ENCODE measurements around the gene MAFF. TPM values are rescaled to one million over a fixed set of nuclear protein-coding genes. Genes with fewer than 3 reads are reported as not detected.
"Not testable (repeated sequence)": the region's sequence is repeated elsewhere in the genome, so short reads cannot be mapped to it uniquely, and the experiment has no call there.

The MAFF gene
- total RNA-seq, 1 donor from 2014 or later = 1.8 TPM

- no peaks in the 10 kb centered on the region for H3K36me3 Mint-ChIP-seq (ENCODE audit: unreplicated experiment)
- no peak for DNase-seq
- no peak overlapping the region for H3K27ac Mint-ChIP-seq (ENCODE audit: unreplicated experiment)
These were observed 29.1 kb downstream of the MAFF start for GRCh38 chr22:38230916-38231315.

DNA sequence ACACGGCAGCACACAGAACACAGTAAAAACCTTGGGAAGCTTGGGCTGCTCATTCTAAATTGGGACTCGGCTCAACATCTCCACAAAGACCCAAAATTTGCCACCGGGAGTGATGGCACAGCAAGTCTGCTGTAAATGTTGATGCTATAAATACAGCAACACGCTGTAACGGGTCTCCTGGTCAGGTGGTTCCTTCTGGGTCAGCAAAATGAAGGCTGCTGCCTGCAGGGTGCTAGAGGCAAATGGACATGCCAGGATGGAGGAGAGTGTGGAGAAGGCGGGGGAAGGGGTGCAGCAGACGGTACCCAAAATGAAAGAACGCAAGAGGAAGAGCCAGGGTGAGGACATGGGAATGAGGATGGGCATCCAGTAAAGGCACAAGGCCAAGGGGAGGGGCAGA is 30.4 kb downstream of the MAFF start:
- H3K4me3 Mint-ChIP-seq (ENCODE audit: unreplicated experiment) = no peak overlapping the region
- TF ChIP-seq, protein P1, sequence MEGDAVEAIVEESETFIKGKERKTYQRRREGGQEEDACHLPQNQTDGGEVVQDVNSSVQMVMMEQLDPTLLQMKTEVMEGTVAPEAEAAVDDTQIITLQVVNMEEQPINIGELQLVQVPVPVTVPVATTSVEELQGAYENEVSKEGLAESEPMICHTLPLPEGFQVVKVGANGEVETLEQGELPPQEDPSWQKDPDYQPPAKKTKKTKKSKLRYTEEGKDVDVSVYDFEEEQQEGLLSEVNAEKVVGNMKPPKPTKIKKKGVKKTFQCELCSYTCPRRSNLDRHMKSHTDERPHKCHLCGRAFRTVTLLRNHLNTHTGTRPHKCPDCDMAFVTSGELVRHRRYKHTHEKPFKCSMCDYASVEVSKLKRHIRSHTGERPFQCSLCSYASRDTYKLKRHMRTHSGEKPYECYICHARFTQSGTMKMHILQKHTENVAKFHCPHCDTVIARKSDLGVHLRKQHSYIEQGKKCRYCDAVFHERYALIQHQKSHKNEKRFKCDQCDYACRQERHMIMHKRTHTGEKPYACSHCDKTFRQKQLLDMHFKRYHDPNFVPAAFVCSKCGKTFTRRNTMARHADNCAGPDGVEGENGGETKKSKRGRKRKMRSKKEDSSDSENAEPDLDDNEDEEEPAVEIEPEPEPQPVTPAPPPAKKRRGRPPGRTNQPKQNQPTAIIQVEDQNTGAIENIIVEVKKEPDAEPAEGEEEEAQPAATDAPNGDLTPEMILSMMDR (IDR thresholded peaks at IDR 0.05; ENCODE audit: partially characterized antibody, unreplicated experiment) = no peak
- peaks cover 5% of the 10 kb centered on the region for H3K9me3 Mint-ChIP-seq (ENCODE audit: unreplicated experiment)
- peaks cover 13% of the 10 kb centered on the region for H3K4me1 Mint-ChIP-seq (ENCODE audit: low read depth, unreplicated experiment)
- H3K27ac Mint-ChIP-seq (ENCODE audit: unreplicated experiment) = no peak overlapping the region
- DNase-seq = no peak
- H3K36me3 Mint-ChIP-seq (ENCODE audit: unreplicated experiment) = no peaks in the 10 kb centered on the region
- peaks cover 3% of the 10 kb centered on the region for H3K27me3 Mint-ChIP-seq (ENCODE audit: unreplicated experiment)

More at GRCh38 chr22:38230916-38231315, 29.1 kb downstream of the MAFF start:
- no peak overlapping the region for H3K4me3 Mint-ChIP-seq (ENCODE audit: unreplicated experiment)
- H3K27me3 Mint-ChIP-seq (ENCODE audit: unreplicated experiment) = peaks cover 3% of the 10 kb centered on the region
- TF ChIP-seq, protein P1 (IDR thresholded peaks at IDR 0.05; ENCODE audit: partially characterized antibody, unreplicated experiment) = no peak
- H3K9me3 Mint-ChIP-seq (ENCODE audit: unreplicated experiment) = peaks cover 5% of the 10 kb centered on the region
- H3K4me1 Mint-ChIP-seq (ENCODE audit: low read depth, unreplicated experiment) = peaks cover 10% of the 10 kb centered on the region

DNA sequence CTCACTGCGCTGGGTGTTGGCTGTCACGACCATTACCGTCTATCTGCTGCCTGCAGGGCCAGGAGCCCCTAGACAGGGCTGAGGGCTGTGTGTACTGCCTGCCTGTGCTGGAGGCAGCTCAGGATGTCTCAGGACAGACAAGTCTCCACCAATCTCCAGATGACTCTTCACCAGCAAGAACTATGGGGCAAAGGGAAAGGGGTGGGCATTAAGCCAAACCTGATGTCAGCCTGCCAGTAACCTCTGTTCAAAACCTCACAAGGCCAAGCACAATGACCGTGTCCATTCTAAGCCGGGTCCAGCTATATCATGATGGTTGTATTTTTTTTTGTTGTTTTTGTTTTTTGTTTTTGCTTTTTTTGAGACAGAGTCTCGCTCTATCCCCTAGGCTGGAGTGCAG is 31.6 kb downstream of the MAFF start:
- no peaks in the 10 kb centered on the region for H3K36me3 Mint-ChIP-seq (ENCODE audit: unreplicated experiment)
- H3K4me1 Mint-ChIP-seq (ENCODE audit: low read depth, unreplicated experiment) = peaks cover 13% of the 10 kb centered on the region
- peaks cover 5% of the 10 kb centered on the region for H3K9me3 Mint-ChIP-seq (ENCODE audit: unreplicated experiment)
- H3K27ac Mint-ChIP-seq (ENCODE audit: unreplicated experiment) = no peak overlapping the region
- H3K4me3 Mint-ChIP-seq (ENCODE audit: unreplicated experiment) = no peak overlapping the region
- DNase-seq = no peak
- TF ChIP-seq, protein P1 (IDR thresholded peaks at IDR 0.05; ENCODE audit: partially characterized antibody, unreplicated experiment) = no peak
- H3K27me3 Mint-ChIP-seq (ENCODE audit: unreplicated experiment) = peaks cover 3% of the 10 kb centered on the region

- H3K4me3 Mint-ChIP-seq (ENCODE audit: unreplicated experiment); H3K9me3 Mint-ChIP-seq (ENCODE audit: unreplicated experiment); H3K27ac Mint-ChIP-seq (ENCODE audit: unreplicated experiment); H3K27me3 Mint-ChIP-seq (ENCODE audit: unreplicated experiment); DNase-seq; H3K36me3 Mint-ChIP-seq (ENCODE audit: unreplicated experiment): not testable (repeated sequence)
- H3K4me1 Mint-ChIP-seq (ENCODE audit: low read depth, unreplicated experiment) = peaks cover 10% of the 10 kb centered on the region
These were observed 32.1 kb downstream of the MAFF start for GRCh38 chr22:38233856-38234255.

- Mint-ChIP-seq H3K9me3 (ENCODE audit: unreplicated experiment) (peaks cover 8% of the 10 kb centered on the region), H3K4me3 (ENCODE audit: unreplicated experiment) (no peak overlapping the region), H3K4me1 (ENCODE audit: low read depth, unreplicated experiment) (peaks cover 12% of the 10 kb centered on the region), H3K27ac (ENCODE audit: unreplicated experiment) (peak overlapping the region; percentile 3), H3K36me3 (ENCODE audit: unreplicated experiment) (no peaks in the 10 kb centered on the region), H3K27me3 (ENCODE audit: unreplicated experiment) (peaks cover 3% of the 10 kb centered on the region)
- no peak for DNase-seq
- TF ChIP-seq, protein P1 (IDR thresholded peaks at IDR 0.05; ENCODE audit: partially characterized antibody, unreplicated experiment) = no peak
These were observed 33.6 kb downstream of the MAFF start for GRCh38 chr22:38235240-38235850.

Measured in glutamatergic neuron (in vitro differentiated cells).